ENCODE data around the gene DNAH1. TPM values are rescaled to one million over a fixed set of nuclear protein-coding genes. Genes with fewer than 3 reads are reported as not detected.

The DNAH1 gene
- total RNA-seq, 1 donor from 2014 or later = 2.2 TPM

DNA sequence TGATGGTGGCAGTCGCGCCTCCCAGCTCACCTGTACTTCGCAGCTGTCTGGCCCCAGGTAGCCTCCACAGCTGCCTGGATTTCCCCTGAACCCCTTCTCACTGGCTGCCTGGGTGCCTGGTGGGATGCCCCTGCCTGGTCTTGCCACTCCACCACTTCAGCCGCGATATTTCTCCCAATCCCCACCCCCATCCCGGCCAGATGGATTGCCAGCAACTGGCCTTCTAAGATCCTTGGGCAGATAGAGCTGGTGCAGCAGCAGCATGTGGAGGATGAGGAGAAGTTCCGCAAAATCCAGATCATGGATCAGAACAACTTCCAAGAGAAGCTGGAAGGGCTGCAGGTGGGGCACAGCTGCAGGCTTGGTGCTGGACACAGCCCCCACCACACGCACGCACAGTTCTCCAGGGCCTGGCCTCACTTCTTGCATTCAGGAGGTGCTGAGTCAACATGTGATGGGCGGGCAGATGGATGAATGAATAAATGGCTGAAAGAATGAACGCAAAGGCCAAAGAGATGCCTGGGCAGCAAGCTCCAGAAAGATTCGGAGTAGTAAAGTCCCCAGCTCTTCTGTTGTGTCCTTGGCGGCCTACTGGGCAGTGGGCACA is 35.7 kb downstream of the DNAH1 start:
- Histone ChIP-seq H3K4me1 (peaks cover 9% of the 10 kb centered on the region), H3K36me3 (peaks cover 23% of the 10 kb centered on the region), H3K27me3 (ENCODE audit: low read depth) (no peaks in the 10 kb centered on the region), H3K9me3 (replicated peaks) (no peaks in the 10 kb centered on the region), H3K4me3 (no peak overlapping the region), H3K27ac (replicated peaks) (no peak overlapping the region)
- TF ChIP-seq, protein P1, sequence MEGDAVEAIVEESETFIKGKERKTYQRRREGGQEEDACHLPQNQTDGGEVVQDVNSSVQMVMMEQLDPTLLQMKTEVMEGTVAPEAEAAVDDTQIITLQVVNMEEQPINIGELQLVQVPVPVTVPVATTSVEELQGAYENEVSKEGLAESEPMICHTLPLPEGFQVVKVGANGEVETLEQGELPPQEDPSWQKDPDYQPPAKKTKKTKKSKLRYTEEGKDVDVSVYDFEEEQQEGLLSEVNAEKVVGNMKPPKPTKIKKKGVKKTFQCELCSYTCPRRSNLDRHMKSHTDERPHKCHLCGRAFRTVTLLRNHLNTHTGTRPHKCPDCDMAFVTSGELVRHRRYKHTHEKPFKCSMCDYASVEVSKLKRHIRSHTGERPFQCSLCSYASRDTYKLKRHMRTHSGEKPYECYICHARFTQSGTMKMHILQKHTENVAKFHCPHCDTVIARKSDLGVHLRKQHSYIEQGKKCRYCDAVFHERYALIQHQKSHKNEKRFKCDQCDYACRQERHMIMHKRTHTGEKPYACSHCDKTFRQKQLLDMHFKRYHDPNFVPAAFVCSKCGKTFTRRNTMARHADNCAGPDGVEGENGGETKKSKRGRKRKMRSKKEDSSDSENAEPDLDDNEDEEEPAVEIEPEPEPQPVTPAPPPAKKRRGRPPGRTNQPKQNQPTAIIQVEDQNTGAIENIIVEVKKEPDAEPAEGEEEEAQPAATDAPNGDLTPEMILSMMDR (IDR thresholded peaks at IDR 0.05; ENCODE audit: borderline replicate concordance) = no peak
- no peak for DNase-seq
- intact Hi-C loops (cut with micrococcal nuclease) = no loop called here

DNA sequence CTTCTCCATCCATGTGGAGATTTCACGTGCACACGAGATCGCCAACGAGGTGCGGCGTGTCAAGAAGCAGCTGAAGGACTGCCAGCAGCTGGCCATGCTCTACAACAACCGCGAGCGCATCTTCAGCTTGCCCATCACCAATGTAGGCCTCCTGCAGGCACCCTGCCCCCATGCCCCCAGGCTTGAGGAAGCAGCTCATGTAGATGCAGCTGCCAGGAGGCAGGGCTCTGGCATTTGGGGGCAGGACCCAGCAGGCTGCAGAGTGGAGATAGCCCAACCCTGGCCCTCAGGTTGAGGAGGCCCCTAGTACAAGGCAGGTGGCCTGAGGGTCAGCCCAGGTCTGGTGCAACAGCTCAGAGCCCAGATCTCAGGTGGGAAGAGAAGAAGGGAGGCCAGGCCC is 36.4 kb downstream of the DNAH1 start:
- Histone ChIP-seq H3K4me3 (no peak overlapping the region), H3K36me3 (peaks cover 23% of the 10 kb centered on the region), H3K4me1 (peaks cover 2% of the 10 kb centered on the region), H3K9me3 (replicated peaks) (no peaks in the 10 kb centered on the region), H3K27ac (replicated peaks) (no peak overlapping the region), H3K27me3 (ENCODE audit: low read depth) (no peaks in the 10 kb centered on the region)
- no peak for DNase-seq
- TF ChIP-seq, protein P1 (IDR thresholded peaks at IDR 0.05; ENCODE audit: borderline replicate concordance) = no peak
- intact Hi-C loops (cut with micrococcal nuclease) = no loop called here

DNA sequence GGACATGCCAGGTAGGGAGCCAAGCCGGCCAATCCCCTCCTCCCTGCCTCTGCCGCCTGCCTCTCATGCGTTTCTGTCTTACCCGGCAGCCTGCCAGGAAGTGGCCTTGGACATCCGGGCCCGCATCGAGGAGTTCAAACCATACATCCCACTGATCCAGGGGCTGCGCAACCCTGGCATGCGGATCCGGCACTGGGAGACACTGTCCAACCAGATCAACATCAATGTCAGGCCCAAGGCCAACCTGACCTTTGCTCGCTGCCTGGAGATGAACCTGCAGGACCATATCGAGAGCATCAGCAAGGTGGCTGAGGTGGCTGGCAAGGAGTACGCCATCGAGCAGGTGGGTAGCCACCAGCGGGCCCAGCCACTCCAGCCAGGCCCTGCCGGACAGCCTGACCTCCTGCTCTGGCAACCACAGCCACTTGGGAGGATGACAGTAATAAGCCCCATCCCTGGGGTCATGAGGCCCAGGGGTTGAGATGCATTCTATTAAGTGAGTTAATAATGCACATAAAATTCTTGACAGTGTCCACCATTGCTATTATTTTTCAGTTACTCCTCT is 37.3 kb downstream of the DNAH1 start:
- H3K36me3 ChIP-seq = peaks cover 31% of the 10 kb centered on the region

DNA sequence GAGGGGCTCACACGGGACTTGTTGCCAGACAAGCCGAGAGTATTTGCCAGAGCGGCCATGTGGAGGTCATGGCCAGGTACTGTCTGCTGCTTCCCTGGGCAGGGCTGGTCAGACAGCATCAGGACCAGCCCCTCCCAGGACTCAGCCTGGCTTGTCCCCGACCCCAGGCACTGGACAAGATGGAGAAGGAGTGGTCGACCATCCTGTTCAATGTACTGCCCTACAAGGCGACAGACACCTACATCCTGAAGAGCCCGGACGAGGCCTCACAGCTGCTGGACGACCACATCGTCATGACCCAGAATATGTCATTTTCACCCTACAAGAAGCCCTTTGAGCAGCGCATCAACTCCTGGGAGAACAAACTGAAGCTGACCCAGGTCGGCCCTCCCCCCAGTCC is 38.6 kb downstream of the DNAH1 start:
- no peak for DNase-seq
- H3K36me3 ChIP-seq = peaks cover 44% of the 10 kb centered on the region
- intact Hi-C loops (cut with micrococcal nuclease) = no loop called here

More for the DNA sequence above, 37.3 kb downstream of the DNAH1 start:
- H3K4me1 ChIP-seq = no peaks in the 10 kb centered on the region
- intact Hi-C loops (cut with micrococcal nuclease) = no loop called here
- TF ChIP-seq, protein P1 (IDR thresholded peaks at IDR 0.05; ENCODE audit: borderline replicate concordance) = no peak
- H3K9me3 ChIP-seq (replicated peaks) = no peaks in the 10 kb centered on the region
- DNase-seq = no peak
- no peak overlapping the region for H3K27ac ChIP-seq (replicated peaks)
- no peak overlapping the region for H3K4me3 ChIP-seq
- H3K27me3 ChIP-seq (ENCODE audit: low read depth) = no peaks in the 10 kb centered on the region

DNA sequence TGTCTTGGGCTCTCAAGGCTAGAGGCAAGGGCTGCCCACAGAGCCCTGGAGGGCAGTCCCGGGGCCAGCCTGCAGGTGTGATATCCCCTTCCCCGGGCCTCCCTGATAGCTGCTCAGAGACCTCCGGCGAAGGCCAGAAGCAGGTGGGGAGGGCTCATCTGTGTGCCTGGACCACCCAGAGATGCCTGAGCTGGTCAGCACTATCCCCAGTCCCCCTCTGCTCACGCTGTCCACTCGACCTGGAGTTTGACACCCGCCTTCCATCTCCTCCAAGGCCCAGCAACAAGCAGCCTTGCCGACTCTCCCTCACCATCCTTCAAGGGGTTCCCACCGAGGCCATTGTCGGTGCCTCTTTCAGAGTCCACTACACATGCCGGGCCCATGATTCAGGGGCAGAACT is 39.4 kb downstream of the DNAH1 start:
- Histone ChIP-seq H3K4me3 (no peak overlapping the region), H3K27ac (replicated peaks) (no peak overlapping the region), H3K27me3 (ENCODE audit: low read depth) (no peaks in the 10 kb centered on the region), H3K4me1 (no peaks in the 10 kb centered on the region), H3K9me3 (replicated peaks) (no peaks in the 10 kb centered on the region), H3K36me3 (peaks cover 49% of the 10 kb centered on the region)
- DNase-seq = no peak
- intact Hi-C loops (cut with micrococcal nuclease) = no loop called here
- TF ChIP-seq, protein P1 (IDR thresholded peaks at IDR 0.05; ENCODE audit: borderline replicate concordance) = no peak

More for the DNA sequence above, 38.6 kb downstream of the DNAH1 start:
- Histone ChIP-seq H3K27me3 (ENCODE audit: low read depth) (no peaks in the 10 kb centered on the region), H3K9me3 (replicated peaks) (no peaks in the 10 kb centered on the region), H3K27ac (replicated peaks) (no peak overlapping the region), H3K4me3 (no peak overlapping the region), H3K4me1 (no peaks in the 10 kb centered on the region)
- TF ChIP-seq, protein P1 (IDR thresholded peaks at IDR 0.05; ENCODE audit: borderline replicate concordance) = no peak

All from left ventricle myocardium inferior (tissue), 1 donor.